Activated T-cell treated with anti-CD3 and anti-CD28 coated beads for 24 hours (primary cell): ENCODE results near the gene SLC6A6.
"Not testable (repeated sequence)": the region's sequence is repeated elsewhere in the genome, so short reads cannot be mapped to it uniquely, and the experiment has no call there.

ENCODE experiments used
- DNase-seq: peaks from one replicate; pipeline ENCODE4 v3.0.0-alpha.2; 2020; ENCODE audit warnings: low read depth

SLC6A6 gene

DNA sequence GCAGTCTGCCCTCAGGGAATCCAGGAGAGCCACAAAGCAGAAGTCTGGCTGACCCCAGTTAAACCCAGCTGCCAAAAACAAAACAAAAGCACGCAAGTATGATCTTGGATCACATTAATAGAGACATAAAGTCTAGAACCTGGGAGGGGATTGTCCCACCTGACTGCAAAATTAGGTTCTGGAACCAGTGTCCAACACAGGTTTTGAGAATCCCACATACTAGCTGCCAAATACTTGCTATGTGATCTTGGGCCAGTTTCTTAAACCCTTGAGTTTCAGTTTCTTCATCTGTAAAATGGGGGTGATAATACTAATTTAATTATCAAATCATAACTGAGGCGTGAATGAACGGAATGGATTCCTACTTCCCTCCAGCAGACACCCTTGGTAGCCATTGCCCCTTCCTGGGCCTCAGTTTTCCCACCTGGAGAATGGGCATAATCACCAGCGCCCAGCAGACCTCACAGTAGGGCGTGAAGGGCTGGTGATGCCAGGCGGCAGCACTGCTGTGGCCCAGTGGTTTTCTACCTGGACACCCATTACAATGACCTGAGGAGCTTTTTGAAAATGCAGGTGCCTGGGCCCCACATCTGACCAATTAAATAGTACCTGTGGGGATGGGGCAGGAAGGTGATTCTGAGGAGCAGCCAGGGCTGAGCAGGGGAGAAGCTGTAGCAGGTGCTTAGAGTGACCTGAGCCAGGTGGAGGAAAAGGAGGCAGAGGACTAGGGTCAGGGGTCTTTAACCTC lies 105.5 kb downstream of the SLC6A6 start:
- DNase-seq, result no peak

DNA sequence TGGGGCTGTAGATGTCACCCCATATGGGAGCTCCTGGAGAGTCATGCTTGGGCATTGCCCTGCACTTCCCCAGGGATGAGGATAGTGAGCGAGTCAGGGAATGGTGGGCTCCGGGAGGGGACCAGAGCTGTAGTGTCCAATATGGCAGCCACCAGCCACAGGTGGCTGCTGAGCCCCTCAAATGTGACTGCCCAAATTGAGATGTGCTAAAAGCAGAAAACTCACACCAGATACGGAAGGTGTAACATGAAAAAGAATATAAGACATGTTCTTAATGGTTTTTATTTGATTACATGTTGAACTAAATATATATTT lies 106.1 kb downstream of the SLC6A6 start:
- no peak for DNase-seq

DNA sequence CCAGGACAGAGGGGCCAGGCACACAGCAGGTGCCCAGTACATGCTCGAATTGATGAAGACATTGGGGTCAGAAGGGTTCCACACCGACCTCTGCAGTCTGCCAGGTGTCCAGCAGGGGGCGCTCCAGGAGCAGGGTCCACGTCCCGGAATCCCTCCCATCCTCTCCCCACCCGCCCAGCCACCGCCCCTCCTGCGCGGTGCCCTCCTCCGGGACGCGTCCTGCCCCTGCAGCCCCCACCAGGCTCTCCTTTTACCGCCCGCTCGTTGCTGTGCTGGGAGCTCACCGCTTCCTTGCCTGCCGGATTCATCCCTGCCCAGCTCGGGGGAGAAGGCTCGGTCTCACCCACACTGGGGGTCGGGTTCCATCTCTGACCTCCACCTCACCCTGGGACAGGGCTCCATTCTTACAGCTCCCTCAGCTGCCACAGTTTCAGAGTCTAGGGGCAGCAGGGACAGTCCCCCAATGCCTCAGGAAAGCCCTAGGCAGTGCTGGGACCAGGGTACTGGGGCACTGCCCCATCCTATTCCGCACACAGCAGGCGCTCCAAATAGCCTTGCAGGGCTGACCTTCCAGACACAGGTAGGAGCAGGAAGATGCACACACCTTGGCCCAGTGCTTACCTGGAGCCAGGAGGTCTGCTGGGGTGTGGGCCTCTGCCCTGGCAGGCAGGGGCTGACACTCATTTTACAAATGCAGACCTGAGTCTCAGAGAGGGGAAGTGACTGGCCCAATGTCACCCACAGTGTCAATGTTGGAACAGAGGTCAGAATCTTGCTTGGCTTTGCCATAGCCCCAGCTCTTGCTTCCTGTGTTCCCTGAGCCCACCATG lies 106.8 kb downstream of the SLC6A6 start:
- peak; percentile 59 for DNase-seq

DNA sequence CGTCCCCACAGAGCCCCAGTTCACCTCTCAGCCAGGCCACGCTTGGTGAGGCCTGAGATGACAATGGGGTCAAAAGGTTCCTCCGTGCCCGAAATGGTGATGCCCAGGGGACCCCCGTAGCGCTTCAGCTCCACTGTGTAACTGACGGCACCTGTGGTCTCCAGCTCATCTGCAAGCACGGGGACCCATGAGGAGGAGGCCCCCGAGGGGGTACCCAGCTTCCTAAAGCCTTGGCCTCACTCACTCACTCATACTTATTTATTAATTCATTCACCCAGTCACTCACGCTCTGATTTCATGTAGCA lies 107.3 kb downstream of the SLC6A6 start:
- no peak for DNase-seq

DNA sequence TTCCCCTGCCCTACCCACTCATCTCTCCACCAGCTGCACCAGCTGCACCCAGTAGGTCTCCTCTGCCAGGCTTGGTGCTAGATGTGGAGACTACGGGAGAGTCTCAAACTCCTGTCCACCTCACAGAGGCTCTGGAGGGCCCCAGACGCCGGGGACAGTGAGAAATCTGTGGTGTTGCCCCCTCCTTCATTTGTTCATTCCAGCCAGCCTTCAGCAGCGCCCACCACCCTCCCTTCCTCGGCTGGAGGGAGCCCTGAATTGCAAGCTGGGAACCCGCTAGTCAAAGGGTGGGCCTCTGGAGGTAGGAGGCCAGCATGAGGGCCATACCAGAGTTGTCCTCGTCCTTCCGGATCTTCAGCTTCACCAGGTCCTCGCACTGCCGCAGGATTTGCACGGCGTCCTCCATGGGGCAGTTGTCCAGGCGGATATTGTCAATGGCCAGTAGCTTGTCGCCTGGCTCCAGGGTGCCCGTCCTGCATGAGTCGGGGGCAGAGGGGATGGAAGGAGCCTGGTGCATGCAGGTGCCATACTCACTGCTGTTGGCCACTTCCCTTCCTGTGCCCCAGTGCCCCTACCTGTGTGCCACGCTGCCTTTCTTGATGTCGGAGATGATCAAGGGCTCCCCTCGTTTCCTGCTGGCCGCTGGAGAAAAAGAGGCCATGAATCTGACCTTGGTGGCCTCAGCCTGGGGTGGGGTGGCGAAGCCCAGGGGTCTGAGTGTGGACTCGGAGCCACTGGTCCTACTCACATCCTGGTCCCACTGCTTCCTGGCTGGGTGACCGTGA lies 108.6 kb downstream of the SLC6A6 start:
- DNase-seq, result no peak

DNA sequence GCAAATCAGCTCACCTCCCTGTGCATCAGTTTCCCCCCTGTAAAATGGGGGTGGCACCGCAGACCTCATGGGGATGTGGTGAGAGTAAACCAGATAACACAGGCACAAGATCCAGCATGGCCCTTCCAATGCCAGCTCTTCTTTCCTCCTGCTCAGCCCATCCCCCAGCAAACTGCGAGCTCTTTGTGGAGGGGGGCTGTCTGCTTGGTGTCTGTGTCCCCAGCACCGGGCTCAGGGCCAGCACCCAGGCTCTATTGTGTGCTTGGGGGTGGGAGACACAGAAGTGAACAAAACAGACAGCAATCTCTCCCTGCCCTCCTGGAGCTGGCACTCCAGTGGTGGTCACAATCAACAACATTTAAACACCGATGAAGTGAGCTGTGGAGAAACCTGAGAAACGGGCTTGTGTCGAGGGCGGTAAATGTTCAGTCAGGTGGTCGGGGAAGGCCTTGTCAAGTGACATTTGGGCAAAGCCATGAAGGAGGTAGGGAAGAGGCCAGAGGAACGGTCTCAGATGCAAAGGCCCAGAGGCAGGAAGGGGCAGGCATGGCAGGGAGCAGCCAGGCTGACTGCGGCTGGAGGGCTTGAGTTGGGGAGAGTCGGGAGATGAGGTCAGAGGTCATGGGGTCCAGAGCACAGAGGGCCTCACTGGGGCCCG lies 109.3 kb downstream of the SLC6A6 start:
- no peak for DNase-seq

DNA sequence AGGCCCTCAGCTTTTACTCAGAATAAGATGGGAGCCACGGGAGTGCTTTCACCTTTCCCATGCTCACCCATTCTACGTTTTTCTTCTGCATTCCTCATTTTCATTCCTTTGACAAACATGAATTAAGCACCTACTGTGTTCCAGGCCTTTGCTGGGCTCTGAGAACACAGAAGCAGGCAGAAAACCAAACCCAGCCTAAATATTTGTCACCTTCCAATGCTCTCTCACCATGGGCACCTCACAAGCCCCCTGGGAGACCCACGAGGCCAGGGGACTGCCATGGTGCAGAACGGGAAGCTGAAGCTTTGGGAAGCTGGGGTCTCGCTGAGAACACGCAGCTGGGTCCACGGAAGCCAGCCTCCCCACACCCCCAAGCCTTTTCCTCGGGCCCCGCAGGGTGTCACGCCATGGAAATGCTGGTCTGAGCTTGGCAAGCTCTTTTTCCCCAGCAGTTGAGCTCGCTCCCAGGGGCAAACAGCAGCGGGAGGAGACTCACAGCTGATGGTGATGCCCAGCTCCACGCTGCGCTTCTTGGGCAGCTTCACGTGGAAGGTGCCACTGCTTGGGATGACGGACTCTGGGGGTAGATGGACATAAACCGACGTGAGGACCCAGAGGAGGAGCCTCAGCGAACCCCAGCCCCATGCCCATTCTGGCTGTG lies 110.0 kb downstream of the SLC6A6 start:
- DNase-seq, result no peak

DNA sequence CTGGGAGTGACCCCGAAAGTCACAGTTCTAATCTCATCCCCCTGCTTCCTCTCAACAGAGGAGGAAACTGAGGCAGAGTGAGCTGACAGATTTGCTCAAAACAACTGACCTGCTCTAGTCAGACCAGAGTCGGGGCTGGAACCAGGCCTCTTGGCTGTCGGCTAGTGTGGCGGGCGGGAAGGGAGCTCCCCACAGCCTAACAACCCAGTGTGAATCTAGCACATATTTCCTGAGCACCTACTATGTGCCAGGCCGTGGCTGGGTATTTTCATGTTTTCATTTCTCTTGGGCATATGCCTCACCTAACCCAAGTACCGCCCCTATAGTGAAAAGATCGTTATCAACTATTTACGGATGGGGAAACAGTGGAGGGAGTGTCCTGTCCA lies 110.5 kb downstream of the SLC6A6 start:
- no peak for DNase-seq

DNA sequence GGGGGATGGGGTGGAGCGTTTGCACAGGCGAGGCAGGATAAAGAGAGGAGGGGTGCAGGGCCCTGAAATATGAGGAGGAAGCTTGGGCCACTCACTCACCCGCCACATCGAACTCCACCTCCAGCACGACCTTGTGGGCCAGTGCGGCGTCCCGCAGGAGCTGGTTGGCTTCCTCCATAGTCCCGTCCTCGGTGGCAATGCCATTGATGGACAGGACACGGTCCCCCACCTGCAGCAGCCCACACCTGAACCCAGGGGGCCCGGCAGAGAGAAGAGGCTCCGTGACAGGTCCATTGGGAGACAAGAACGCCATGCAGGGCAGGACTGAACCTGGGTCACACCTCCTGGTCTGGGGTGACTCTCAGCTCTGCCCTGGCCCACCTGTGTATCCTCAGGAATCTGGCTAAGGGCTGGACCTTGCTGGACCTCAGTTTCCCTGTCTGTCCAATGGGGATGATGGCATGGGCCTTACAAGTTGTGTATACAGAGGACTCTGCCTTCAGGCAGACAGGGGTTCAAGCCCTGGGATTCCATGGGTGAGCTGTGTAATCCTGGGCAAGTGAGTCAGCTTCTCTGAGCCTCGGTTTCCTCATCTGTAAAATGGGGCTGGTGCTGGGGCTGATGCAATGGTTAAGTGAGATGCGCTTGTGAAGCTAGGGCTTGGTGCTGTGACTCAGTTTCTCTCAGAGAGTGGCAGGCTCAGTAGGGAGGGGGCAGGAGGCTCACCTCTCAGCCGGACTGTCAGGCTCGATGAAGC lies 111.3 kb downstream of the SLC6A6 start:
- no peak for DNase-seq

DNA sequence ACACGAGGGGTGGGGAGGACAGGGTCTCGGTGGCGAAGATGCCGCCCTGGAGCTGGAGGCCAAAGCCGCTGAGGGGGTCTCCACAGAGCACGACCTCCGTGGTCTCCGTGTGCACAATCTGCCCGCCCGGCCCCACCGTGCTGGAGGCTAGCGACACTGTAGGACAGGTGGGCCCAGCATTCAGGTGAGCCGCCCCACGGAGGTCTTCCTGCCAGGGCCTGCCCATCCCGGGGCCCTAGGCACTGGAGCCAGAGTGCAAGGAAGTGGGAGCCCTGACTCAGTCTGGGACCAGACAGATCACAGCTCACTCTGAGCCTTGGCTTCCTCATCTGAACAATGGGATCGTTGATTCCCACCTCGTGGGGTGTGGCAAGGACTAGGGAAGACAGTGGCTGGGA lies 111.9 kb downstream of the SLC6A6 start:
- no peak for DNase-seq

DNA sequence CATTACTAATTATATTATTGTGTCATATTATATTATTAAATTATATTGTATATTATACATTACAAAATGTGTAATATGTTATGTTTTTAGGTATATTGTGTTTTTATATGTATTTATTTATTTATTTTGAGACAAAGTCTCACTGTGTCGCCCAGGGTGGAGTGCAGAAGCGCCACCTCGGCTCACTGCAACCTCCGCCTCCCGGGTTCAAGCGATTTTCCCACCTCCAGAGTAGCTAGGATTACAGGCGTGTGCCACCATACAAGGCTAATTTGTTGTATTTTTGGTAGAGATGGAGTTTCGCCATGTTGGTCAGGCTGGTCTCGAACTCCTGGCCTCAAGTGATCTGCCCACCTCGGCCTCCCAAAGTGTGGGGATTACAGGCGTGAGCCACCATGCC lies 113.1 kb downstream of the SLC6A6 start:
- not testable (repeated sequence) for DNase-seq

DNA sequence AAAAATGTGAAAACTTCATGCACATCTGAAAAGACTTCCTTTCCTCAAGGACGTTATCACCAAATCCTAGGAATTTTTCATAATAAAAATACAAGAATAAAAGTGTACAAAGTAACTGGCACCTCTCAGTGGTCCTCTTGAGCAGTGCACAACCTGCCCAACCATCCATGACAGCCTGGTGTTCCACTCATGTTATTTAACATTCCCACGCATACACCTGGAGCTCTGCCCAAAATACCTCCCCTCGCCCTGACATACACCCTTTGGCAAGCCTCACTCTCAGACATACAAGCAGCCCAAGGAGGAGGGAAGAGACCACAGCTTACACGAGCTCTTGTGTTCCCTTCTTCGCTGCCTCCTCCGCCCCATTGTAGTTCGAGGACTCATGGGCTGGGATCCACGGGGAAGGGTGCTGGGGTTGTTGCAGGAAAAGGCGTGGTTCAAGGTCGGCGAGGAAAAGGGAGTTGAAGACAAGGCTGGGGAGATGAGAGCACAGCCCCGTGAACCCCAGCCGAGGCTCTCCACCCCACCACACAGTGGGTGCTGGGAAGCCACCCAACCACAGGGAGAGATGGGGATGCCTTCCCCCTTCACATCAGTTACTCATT lies 114.4 kb downstream of the SLC6A6 start:
- no peak for DNase-seq

DNA sequence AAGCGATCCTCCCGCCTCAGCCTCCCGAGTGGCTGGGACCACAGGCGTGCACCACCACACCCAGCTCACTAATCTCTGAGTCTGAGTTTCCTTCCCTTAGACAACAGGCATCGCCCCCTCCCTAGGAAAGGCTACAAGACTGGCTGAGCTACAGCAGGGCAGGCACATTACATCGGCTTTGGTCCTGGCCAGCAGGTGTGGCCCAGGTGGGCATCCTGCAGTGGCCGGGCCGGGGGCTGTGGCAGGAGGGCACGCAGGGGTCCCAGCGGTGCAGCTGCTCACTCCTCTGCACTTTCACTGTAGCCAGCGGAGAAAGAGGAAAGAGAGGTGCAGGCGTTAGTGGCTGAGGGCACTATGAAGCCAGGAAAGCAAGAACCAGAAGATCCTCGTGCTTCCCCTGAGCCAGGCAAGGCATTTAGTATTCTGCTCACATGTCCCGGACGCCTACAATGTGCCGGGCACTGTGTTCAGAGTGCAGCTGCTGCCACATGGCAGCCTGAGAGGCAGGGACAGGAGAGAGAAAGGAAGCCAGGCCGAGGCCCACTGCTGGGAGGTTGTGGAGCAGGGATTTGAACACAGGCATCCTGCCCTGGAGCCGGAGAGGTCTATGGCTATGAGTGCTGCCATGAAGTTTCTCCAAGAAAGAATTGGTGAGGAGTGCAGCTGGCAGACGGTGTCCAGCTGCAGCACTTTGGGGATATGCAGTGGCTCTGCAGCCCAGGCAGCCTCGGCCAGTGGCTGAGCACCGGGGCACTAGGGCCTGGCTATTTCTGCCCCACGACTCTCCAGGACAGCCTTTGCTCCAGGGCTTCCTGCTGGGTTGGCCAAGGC lies 115.4 kb downstream of the SLC6A6 start:
- DNase-seq, result no peak

DNA sequence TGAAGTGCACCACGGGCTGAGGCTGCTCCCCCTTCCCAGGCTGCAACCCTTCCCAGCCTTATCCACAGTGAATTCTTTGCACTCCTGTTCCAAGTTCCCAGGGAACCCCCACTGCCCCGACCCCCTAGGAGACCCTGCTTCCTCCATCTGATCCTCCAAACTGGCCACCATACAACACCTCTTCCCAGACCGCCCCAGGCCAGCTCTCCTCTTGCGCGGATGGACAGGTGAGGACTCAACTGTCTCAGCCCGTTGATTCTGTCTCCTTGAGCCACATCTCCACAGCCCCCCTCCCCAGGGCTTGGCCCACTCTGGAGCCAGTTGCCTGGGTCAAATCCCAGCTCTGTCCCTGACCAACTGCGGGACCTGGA lies 116.0 kb downstream of the SLC6A6 start:
- DNase-seq, result no peak

DNA sequence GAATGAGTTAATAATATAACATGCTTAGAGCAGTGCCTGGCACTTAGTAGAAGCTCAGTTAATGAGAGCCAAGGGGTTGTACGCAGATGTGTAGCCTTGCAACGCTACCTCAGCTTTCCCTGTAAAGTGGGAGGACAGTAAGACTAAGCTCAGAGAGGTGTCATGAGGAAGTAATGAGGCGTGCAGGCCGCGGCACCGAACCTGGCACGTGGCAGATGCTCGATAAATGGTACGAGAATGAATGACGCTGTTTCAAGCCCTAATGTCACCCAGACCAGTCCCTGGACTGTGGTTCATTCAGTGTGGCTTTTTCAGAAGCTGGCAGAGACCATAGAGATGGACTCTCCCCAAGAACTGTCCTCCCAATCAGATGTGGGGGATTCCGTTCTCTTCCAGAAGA lies 116.5 kb downstream of the SLC6A6 start:
- no peak for DNase-seq

DNA sequence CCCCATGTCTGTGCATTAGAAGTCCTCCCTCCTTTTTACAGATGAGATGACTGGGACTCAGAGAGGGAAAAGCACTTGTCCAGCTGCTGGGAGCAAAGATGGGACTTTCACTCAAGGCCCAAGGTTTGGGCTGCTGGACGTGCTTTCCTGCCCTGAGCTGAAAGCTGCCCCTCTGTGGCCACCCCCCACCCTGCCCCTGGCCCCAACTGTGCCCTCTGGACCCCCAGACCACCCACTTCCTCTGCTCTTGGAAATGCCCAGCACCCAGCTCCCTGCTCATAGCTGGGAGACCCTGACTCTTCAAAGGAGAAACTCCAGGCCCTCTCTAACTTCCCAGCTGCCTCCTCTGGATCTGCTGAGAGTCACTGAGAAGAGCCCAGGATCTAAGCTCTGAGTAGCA lies 117.0 kb downstream of the SLC6A6 start:
- DNase-seq, result no peak

DNA sequence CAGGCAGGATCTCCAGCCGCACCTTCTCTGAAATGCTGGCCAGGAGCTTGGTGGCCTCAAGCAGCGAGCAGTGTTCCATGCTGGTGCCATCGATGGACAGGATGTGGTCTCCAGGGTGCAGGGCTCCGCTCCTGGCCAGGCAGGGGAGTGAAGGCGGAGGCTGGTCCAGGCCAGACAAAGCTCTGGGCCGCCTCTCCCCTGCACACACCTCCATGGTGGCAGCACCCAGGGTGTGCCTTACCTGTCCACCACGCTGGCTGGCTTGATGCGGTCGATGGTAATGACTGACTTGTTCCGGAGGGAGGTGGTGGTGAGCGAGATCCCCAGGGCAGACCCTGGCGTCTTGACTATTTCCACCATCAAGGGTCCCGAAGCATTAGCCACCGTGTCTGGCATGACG lies 117.7 kb downstream of the SLC6A6 start:
- DNase-seq, result no peak

DNA sequence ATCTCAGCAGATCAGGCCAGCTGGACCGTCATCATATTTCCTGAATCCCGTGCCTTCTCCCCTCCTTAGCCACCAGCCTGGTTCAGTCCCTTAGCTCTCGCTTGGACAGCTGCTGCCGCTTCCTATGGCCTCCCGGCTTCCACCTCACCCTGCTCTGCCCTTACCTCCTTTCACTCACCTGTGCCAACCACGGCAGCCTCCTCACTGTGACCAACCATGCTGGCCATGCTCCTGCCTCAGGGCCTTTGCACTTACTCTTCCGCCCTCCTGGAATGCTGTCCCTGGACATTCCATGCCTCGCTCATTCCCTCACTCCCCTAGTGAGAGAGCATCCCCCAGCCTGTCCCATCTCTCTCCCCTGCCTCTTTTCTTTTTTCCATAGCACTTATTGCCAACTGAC lies 118.6 kb downstream of the SLC6A6 start:
- DNase-seq, result no peak

DNA sequence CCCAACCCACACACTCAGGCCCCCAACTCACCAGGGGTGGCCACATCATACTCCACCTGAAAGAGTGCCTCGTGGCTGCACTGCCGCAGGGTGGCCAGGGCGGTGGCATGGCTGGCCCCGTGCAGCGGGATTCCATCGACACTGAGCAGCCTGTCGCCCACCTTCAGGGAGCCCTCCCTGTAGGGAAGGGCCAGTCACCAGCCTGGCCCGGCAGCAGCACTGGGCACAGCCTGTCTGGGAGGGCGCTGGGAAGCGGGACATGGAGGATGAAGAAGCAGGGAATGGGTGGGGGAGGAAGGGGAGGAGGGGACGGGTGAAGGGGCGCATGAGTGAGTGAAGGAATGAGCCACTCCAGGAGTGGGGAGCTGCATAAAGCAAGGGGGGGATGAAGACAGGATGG lies 119.2 kb downstream of the SLC6A6 start:
- DNase-seq, result no peak

DNA sequence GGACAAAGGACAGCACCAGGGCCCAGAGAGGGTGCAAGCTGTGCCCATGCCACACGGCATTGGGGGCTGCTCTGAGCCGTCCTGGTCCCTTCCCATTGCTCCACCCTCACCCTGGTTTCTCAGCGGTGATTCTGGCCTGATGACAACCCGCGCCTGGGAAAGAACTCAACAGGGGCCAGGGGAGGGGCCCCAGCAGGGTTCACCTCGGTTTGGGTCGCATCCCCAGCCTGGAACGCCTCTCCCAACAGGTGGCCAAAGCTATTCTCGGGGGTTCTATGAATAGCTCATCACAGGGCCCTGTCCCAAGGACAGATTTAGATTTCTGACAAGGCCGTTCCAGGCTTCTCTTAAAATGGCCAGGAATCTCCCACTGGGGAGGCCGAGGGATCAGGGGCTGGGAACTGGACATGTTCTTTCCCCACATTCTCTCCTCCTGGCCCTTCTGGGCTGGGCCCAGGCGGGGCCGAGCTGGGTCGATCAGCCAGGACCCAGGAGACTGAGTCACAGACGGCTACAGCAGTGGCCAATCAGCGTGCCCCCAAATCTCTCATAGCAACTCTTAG lies 119.8 kb downstream of the SLC6A6 start:
- DNase-seq, result no peak
